Adrenal gland (tissue), 19 donors: ENCODE measurements around the gene OR14A16. TPM values are rescaled to one million over a fixed set of nuclear protein-coding genes. Genes with fewer than 3 reads are reported as not detected.

Experiments used
- DNase-seq, 7 donors: peaks; one replicate each; pipeline ENCODE4 v3.0.0-alpha.2; 2019 to 2020
- H3K27ac ChIP-seq, 5 donors: fragments of 200-600 bp; sonication (generic) in 4 of 5; 1 replicate in 3 of 5; 2 replicates in 2 of 5; pipeline versions ENCODE4 v1.5.1 to v1.8.0; 2016 to 2020; ENCODE audit warnings: mild to moderate bottlenecking in 1 of 5
- H3K27me3 ChIP-seq: fragments of 200-600 bp; 2 replicates; pipeline ENCODE4 v1.8.0; 2021
- H3K36me3 ChIP-seq, 2 donors: fragments of 200-600 bp; replicated peaks in 1 of 2; 1 replicate in 1 of 2; 2 replicates in 1 of 2; pipeline versions ENCODE4 v1.5.1 to v1.8.0; 2018 to 2022
- H3K4me1 ChIP-seq, 2 donors: fragments of 200-600 bp; replicated peaks in 1 of 2; 1 replicate in 1 of 2; 2 replicates in 1 of 2; pipeline versions ENCODE4 v1.5.1 to v1.8.0; 2018 to 2021
- H3K4me3 ChIP-seq, 4 donors: fragments of 200-600 bp; sonication (generic) in 3 of 4; one replicate each; pipeline ENCODE4 v1.5.1; 2016 to 2018
- H3K9me3 ChIP-seq, 3 donors: fragments of 200-600 bp; sonication (generic) in 1 of 3; replicated peaks in 1 of 3; 1 replicate in 2 of 3; 2 replicates in 1 of 3; pipeline versions ENCODE4 v1.5.1 to v1.8.0; 2016 to 2021
- POLR2A ChIP-seq, 2 donors: fragments of 450-650 bp; IDR thresholded peaks; one replicate each; pipeline ENCODE4 v1.6.1; 2017; ENCODE audit warnings: antibody characterized with exemption in 2 of 2, mild to moderate bottlenecking in 2 of 2, moderate library complexity in 1 of 2
- WGBS, 4 donors: extraction: QIAGEN DNeasy Blood & Tissue Kit in 2 of 4; methylation state at CpG; one replicate each; pipeline versions ENCODE4 v1.1.5 to v1.1.7; 2013 to 2017; 5-methylcytosine and 5-hydroxymethylcytosine counted together
- intact Hi-C, 2 donors: fragments of 100-400 bp; cut with DNase I; formaldehyde crosslinking; loops; one replicate each; pipeline versions ENCODE4 v1.14.1 to v1.15.0; 2022 to 2023
- long read RNA-seq, 10 donors: library from polyadenylated mRNA in 3 of 10; unstranded in 2 of 10; stranded (forward) in 1 of 10; transcript quantifications; one replicate each; pipeline ENCODE4 v2.0.0 and lab custom pipeline, GENCODE V29; 2021 to 2026
- polyA plus RNA-seq, 3 donors: library from polyadenylated mRNA; stranded (reverse); fragments of 200-250 nt in 2 of 3; fragments of 350-450 nt in 1 of 3; fragmentation: Illumina TruSeq in 1 of 3; extraction: RNeasy Lipid Tissue Mini Kit (QIAGEN cat#74804) in 1 of 3; gene quantifications; one replicate each; pipeline ENCODE4 v1.2.3, GENCODE V29; 2013 to 2014
- total RNA-seq, 9 donors: library from RNA; depleted of rRNA in 4 of 9; stranded (reverse); fragments of >200 nt in 4 of 9; fragments of 120-200 nt in 1 of 9; fragmentation: NEBNext Ultra II Directional in 1 of 9; extraction: Animal tissue kit (Norgen Biotek cat#: 25700) in 1 of 9; gene quantifications; one replicate each; pipeline versions ENCODE4 v1.1.0 to v1.2.4, GENCODE V29; 2013 to 2023
- TF ChIP-seq, protein P1 (sequence below), 6 experiments: fragments of 450-650 bp in 4 of 6; fragments of 200-600 bp in 2 of 6; sonication (generic) in 1 of 6; IDR thresholded peaks; 1 replicate in 5 of 6; 2 replicates in 1 of 6; pipeline versions ENCODE4 v1.5.1 to v1.8.0; 2016 to 2021; ENCODE audit warnings: antibody characterized with exemption in 6 of 6, mild to moderate bottlenecking in 2 of 6, moderate library complexity in 1 of 6
- donor health status: healthy with polysubstance abuse.
- donor health status: Bipolar disorder and iron deficiency.
- donor health status: DM: yes; HTN: yes; CAD: no.
- donor health status: DM: no; HTN: no; CAD: no.
- donor health status: DM: no; HTN: no; CAD: no.
- donor health status: DM: yes; HTN: yes; CAD: no.

The OR14A16 gene
- total RNA-seq (not detected), polyA plus RNA-seq (not detected)
- long read RNA-seq, donor 1: 0 reads
- long read RNA-seq, donor 2: 0 reads
- long read RNA-seq, donor 3: 0 reads
- long read RNA-seq, donor 4: 0 reads
- long read RNA-seq, donor 5: 0 reads
- long read RNA-seq, donor 6: 0 reads
- long read RNA-seq, donor 7: 0 reads
- long read RNA-seq, donor 8: 0 reads
- long read RNA-seq, donor 9: 0 reads
- long read RNA-seq, donor 10: 0 reads

DNA sequence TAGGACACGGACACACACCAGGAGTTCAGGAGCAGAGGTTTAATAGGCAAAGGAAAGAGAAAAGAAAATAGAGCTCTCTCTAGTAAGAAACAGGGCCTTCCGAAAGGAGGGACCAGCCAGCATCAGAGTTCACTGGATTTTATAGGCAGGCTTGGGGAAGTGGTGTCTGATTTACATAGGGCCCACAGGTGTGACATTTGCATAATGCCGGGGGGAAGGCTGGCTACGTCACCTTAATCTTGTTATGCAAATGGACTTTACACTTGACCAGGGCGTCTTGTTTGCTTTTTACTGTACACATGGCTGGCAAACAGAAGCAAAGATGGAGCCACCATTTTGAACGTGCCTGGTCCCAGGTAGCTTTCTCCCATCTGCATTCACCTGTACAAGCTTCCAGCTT is at the start of gene OR14A16:
Gene OR14A16, minus strand, starts transcription at position 97 of the 400 bp plus-strand sequence. CDS start 8,390 bp downstream, outside the sequence.
- intact Hi-C loops: no loop called here
- TF ChIP-seq, protein P1, sequence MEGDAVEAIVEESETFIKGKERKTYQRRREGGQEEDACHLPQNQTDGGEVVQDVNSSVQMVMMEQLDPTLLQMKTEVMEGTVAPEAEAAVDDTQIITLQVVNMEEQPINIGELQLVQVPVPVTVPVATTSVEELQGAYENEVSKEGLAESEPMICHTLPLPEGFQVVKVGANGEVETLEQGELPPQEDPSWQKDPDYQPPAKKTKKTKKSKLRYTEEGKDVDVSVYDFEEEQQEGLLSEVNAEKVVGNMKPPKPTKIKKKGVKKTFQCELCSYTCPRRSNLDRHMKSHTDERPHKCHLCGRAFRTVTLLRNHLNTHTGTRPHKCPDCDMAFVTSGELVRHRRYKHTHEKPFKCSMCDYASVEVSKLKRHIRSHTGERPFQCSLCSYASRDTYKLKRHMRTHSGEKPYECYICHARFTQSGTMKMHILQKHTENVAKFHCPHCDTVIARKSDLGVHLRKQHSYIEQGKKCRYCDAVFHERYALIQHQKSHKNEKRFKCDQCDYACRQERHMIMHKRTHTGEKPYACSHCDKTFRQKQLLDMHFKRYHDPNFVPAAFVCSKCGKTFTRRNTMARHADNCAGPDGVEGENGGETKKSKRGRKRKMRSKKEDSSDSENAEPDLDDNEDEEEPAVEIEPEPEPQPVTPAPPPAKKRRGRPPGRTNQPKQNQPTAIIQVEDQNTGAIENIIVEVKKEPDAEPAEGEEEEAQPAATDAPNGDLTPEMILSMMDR (IDR thresholded peaks at IDR 0.05): no peak
- TF ChIP-seq POLR2A (IDR thresholded peaks at IDR 0.05): no peak
- no peaks in the 10 kb centered on the region for H3K4me1 ChIP-seq
- no peak for DNase-seq
- 55 to 63% (median 60%) methylated on average over 6 of the region's 6 CpGs for WGBS, 4 donors
- H3K9me3 ChIP-seq: peaks cover 0 to 9% (median 0%) of the 10 kb centered on the region in 3 donors
- no peaks in the 10 kb centered on the region for H3K27me3 ChIP-seq
- no peaks in the 10 kb centered on the region for H3K36me3 ChIP-seq
- no peak within 1 kb of the TSS for H3K4me3 ChIP-seq
- no peak within 1 kb of the TSS for H3K27ac ChIP-seq

- H3K9me3 ChIP-seq: no peaks in the 10 kb centered on the region
- DNase-seq: no peak
- no peaks in the 10 kb centered on the region for H3K36me3 ChIP-seq
- no peak overlapping the region for H3K4me3 ChIP-seq
- H3K27ac ChIP-seq: no peak overlapping the region
- intact Hi-C loops: no loop called here
- H3K4me1 ChIP-seq: no peaks in the 10 kb centered on the region
- no peaks in the 10 kb centered on the region for H3K27me3 ChIP-seq
- TF ChIP-seq, protein P1 (IDR thresholded peaks at IDR 0.05): no peak
- TF ChIP-seq POLR2A (IDR thresholded peaks at IDR 0.05): no peak
- 71 to 86% (median 79%) methylated on average over 6 of the region's 6 CpGs for WGBS, 4 donors
Observed at GRCh38 chr1:247865416-247865815, 41.5 kb upstream of the OR14A16 start.

- H3K4me3 ChIP-seq: no peak overlapping the region
- 84 to 90% (median 86%) methylated on average over 17 of the region's 17 CpGs for WGBS, 4 donors
- DNase-seq: no peak
- no peaks in the 10 kb centered on the region for H3K4me1 ChIP-seq
- H3K9me3 ChIP-seq: no peaks in the 10 kb centered on the region
- no peak overlapping the region for H3K27ac ChIP-seq
- intact Hi-C loops: no loop called here
- TF ChIP-seq, protein P1 (IDR thresholded peaks at IDR 0.05): no peak
- TF ChIP-seq POLR2A (IDR thresholded peaks at IDR 0.05): no peak
- no peaks in the 10 kb centered on the region for H3K36me3 ChIP-seq
- H3K27me3 ChIP-seq: no peaks in the 10 kb centered on the region
Observed at GRCh38 chr1:247864644-247865043, 40.7 kb upstream of the OR14A16 start.

DNA sequence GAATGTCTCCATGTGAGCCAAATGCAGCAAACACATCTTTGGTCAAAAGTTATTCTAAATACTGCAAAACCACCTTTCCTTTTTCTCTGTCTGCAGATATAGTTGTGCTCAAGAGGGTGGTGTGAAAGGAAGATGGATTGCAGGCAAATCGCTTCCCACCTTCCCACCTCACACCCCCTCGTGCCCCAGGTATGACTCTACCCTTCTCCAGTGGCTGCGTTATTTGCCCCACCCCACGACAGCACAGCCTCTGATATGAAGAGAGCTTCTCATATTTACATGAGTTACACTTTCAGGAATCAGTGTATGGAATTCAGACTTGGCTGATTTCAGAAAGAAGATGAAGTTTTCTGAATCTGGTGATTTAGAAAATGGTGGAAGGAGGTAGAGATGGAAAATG is 38.8 kb upstream of the OR14A16 start:
- no peaks in the 10 kb centered on the region for H3K9me3 ChIP-seq
- H3K4me3 ChIP-seq: no peak overlapping the region
- no peaks in the 10 kb centered on the region for H3K4me1 ChIP-seq
- WGBS, 4 donors: 70 to 82% (median 75%) methylated on average over 4 of the region's 4 CpGs
- TF ChIP-seq, protein P1 (IDR thresholded peaks at IDR 0.05): no peak
- no peak for TF ChIP-seq POLR2A (IDR thresholded peaks at IDR 0.05)
- H3K27me3 ChIP-seq: peaks cover 1% of the 10 kb centered on the region
- no peaks in the 10 kb centered on the region for H3K36me3 ChIP-seq
- H3K27ac ChIP-seq: no peak overlapping the region
- DNase-seq: no peak
- intact Hi-C loops: no loop called here
